ENCODE results near the gene IL36G.

The IL36G gene

GRCh38 chr2:113025737-113026136 lies 47.9 kb downstream of the IL36G start:
- DNase-seq, result no peak

DNA sequence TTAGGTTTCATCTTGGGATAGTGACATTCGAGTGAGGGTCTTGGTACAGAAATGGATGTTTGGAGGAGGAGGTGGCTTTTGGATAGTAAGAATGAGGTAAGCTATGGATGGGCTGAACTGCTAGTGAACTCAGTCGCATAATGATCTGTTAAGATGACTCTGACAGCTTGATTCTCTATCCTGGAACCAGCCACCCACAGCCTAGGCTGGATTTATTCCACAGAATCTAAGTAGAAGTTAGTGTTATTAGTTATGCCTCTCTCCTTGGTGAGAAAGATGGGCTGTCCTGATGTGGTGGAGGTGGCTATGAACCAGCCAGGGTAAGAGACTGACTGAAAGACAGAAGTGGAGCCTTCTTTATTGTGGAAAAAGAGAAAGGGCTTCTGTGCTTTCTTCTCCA lies 49.9 kb downstream of the IL36G start:
- no peak for DNase-seq

GRCh38 chr2:113028112-113028511 lies 50.3 kb downstream of the IL36G start:
- DNase-seq, result no peak

DNA sequence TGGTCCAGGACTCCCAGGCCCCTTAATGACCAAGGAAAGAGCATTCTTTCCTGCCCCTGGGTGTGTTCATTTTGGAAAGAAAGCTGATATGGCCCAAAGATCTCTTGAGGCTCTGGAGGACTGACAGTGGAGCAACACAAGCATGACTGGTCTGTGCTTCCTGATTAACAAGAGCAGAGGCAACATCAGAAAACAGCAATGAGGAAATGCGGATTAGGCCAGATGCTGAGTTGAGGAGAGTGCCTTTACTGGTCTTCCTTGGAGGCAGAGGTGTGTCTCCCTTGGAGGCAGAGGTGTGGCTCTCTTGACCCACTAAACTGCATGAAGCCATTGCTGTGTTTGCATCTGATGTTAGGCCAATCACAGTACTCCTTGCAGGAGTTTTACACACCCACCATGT lies 54.9 kb downstream of the IL36G start:
- DNase-seq, result no peak

- DNase-seq, result no peak
Observed at GRCh38 chr2:113034016-113034415, 56.2 kb downstream of the IL36G start.
